Subcutaneous adipose tissue (tissue), 4 donors: ENCODE results near the gene SYNE1. TPM values are rescaled to one million over a fixed set of nuclear protein-coding genes. Genes with fewer than 3 reads are reported as not detected.

ENCODE experiments used
- total RNA-seq, 4 donors: library from RNA; depleted of rRNA; stranded (reverse); fragments of >200 nt; gene quantifications; one replicate each; pipeline ENCODE4 v1.1.0, GENCODE V29; 2016
- TF ChIP-seq, protein P1 (sequence below): fragments of 450-650 bp; IDR thresholded peaks from one replicate; pipeline ENCODE4 v1.5.1; 2016; ENCODE audit warnings: low read depth, mild to moderate bottlenecking, control low read depth, antibody characterized with exemption, moderate library complexity

Gene SYNE1
- total RNA-seq, 4 donors from 2014 or later = 85.5 to 173 (median 111) TPM

DNA sequence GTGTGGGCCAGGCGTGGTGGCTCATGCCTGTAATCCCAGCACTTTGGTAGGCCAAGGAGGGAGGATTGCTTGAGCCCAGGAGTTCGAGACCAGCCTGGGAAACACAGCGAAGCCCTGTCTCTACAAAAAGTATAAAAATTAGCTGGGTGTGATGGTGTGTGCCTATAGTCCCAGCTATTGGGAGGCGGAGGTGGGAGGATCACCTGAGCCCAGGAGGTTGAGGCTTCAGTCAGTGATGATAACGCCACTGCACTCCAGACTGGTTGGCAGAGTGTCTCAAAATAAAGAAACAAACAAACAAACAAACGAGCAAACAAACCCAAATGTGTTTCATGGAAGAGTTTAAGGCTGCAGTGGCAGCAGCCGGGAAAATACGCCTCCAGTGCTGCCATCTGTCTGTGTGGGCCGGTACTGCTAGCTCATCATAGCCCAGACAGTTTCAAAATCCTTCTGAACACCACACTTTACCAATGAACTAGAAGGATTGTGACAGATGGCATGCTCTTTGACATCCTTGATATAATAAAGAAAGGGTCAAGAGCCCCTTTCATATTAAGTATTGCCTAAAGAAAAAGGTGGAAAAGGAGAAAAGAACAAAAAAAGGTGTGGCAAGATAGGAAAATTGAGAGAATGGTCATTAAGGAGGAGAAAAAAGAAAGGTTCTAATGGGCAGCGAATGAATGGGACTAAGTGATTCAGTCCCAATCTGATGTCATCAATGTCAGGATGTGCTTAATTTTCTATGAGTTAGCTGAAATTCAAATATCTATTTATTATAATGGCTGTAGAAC lies 298.6 kb downstream of the SYNE1 start:
- TF ChIP-seq, protein P1, sequence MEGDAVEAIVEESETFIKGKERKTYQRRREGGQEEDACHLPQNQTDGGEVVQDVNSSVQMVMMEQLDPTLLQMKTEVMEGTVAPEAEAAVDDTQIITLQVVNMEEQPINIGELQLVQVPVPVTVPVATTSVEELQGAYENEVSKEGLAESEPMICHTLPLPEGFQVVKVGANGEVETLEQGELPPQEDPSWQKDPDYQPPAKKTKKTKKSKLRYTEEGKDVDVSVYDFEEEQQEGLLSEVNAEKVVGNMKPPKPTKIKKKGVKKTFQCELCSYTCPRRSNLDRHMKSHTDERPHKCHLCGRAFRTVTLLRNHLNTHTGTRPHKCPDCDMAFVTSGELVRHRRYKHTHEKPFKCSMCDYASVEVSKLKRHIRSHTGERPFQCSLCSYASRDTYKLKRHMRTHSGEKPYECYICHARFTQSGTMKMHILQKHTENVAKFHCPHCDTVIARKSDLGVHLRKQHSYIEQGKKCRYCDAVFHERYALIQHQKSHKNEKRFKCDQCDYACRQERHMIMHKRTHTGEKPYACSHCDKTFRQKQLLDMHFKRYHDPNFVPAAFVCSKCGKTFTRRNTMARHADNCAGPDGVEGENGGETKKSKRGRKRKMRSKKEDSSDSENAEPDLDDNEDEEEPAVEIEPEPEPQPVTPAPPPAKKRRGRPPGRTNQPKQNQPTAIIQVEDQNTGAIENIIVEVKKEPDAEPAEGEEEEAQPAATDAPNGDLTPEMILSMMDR = no peak

- TF ChIP-seq, protein P1 = no peak
Measured at GRCh38 chr6:152334555-152334954, 302.6 kb downstream of the SYNE1 start.

DNA sequence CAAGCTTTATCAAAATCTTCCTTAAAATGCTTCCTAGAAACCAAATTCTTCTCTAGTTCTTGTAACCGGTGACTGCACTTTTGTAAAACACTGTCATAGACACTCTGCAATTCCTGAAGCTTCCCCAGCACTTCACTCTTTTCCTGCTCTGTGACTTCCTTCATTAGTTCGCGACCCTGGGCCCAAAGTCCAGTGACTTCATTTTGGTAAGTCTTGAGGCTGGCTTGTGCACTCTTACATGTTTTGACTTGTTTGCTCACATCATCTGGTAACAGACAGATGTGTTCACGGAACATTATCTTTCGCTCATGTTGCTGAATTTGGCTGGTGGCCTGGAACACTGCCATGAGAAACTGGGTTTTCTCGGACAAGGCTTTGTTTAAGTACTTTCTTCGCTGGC lies 306.2 kb downstream of the SYNE1 start:
- TF ChIP-seq, protein P1 = no peak

- TF ChIP-seq, protein P1 = no peak
Measured at GRCh38 chr6:152329638-152330448, 307.3 kb downstream of the SYNE1 start.

GRCh38 chr6:152323376-152323775 lies 313.8 kb downstream of the SYNE1 start:
- TF ChIP-seq, protein P1 = no peak

DNA sequence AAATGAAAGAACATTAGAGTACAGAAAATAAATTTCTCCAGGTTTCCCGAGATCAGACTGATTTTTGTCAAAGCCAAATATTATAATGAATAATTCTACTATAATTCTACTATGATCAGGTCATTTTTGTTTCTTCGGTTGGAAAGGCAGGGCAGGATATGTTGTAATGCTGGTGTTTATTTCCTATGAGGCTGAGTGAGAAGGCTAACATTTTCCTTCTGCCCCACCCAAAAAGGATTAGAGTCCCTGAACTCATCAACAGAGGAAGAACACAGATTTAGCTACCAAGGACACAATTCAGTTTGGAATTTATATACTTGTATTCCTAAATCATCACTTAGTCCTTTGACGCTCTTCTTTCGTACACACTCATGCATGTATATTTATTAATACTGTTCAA lies 318.9 kb downstream of the SYNE1 start:
- TF ChIP-seq, protein P1 = no peak

- TF ChIP-seq, protein P1 = no peak
Measured at GRCh38 chr6:152316024-152316423, 321.1 kb downstream of the SYNE1 start.
